H9 (cell line): ENCODE measurements around the gene USP47. TPM values are rescaled to one million over a fixed set of nuclear protein-coding genes. Genes with fewer than 3 reads are reported as not detected.

Source experiments
- DNase-seq: peaks from one replicate; pipeline ENCODE4 v3.0.0-alpha.2; 2017
- H2AFZ ChIP-seq: one replicate; pipeline ENCODE4 v1.6.1; 2013; ENCODE audit warnings: mild to moderate bottlenecking, low read length, control low read depth, moderate library complexity
- H2AK5ac ChIP-seq: 2 replicates; pipeline ENCODE4 v1.6.1; 2013; ENCODE audit warnings: low read length, control low read depth, mixed read lengths; ENCODE audit not compliant: insufficient read length
- H2BK120ac ChIP-seq: one replicate; pipeline ENCODE4 v1.6.1; 2013; ENCODE audit warnings: low read depth, mild to moderate bottlenecking, low read length, control low read depth, inconsistent platforms; ENCODE audit not compliant: poor library complexity, severe bottlenecking
- H2BK12ac ChIP-seq: 2 replicates; pipeline ENCODE4 v1.6.1; 2013; ENCODE audit warnings: low read length, control low read depth, mixed read lengths, low read depth; ENCODE audit not compliant: insufficient read length
- H2BK15ac ChIP-seq: 2 replicates; pipeline ENCODE4 v1.6.1; 2013; ENCODE audit warnings: low read depth, low read length, control low read depth
- H2BK20ac ChIP-seq: one replicate; pipeline ENCODE4 v1.6.1; 2013; ENCODE audit warnings: low read depth, mild to moderate bottlenecking, low read length, control low read depth, inconsistent platforms; ENCODE audit not compliant: poor library complexity, severe bottlenecking
- H2BK5ac ChIP-seq: 2 replicates; pipeline ENCODE4 v1.6.1; 2013; ENCODE audit warnings: low read length, control low read depth, mixed read lengths; ENCODE audit not compliant: insufficient read length
- H3K14ac ChIP-seq: 2 replicates; pipeline ENCODE4 v1.6.1; 2013; ENCODE audit warnings: low read length, control low read depth; ENCODE audit not compliant: insufficient read depth
- H3K18ac ChIP-seq: 2 replicates; pipeline ENCODE4 v1.6.1; 2013; ENCODE audit warnings: low read depth, mild to moderate bottlenecking, mixed read lengths, low read length, control low read depth; ENCODE audit not compliant: insufficient read length
- H3K23ac ChIP-seq: 2 replicates; pipeline ENCODE4 v1.6.1; 2013; ENCODE audit warnings: low read length, control low read depth, mixed read lengths, low read depth; ENCODE audit not compliant: insufficient read length
- H3K23me2 ChIP-seq: 2 replicates; pipeline ENCODE4 v1.6.1; 2013; ENCODE audit warnings: low read depth, mild to moderate bottlenecking, mixed read lengths, low read length, control low read depth; ENCODE audit not compliant: insufficient read length, poor library complexity, severe bottlenecking
- H3K27ac ChIP-seq: 2 replicates; pipeline ENCODE4 v1.5.1; 2013; ENCODE audit warnings: low read length, control low read depth, mixed read lengths, low read depth; ENCODE audit not compliant: insufficient read length
- H3K27me3 ChIP-seq: 2 replicates; pipeline ENCODE4 v1.6.1; 2013; ENCODE audit warnings: low read length, control low read depth, inconsistent platforms; ENCODE audit not compliant: insufficient read depth
- H3K4ac ChIP-seq: 2 replicates; pipeline ENCODE4 v1.6.1; 2013; ENCODE audit warnings: low read depth, mild to moderate bottlenecking, control low read depth, inconsistent platforms, low read length, moderate library complexity
- H3K4me1 ChIP-seq: 2 replicates; pipeline ENCODE4 v1.6.1; 2013; ENCODE audit warnings: low read length, control low read depth, inconsistent platforms; ENCODE audit not compliant: insufficient read depth
- H3K4me2 ChIP-seq: 2 replicates; pipeline ENCODE4 v1.6.1; 2013; ENCODE audit warnings: low read length, control low read depth, mixed read lengths; ENCODE audit not compliant: insufficient read length, insufficient read depth
- H3K56ac ChIP-seq: 2 replicates; pipeline ENCODE4 v1.6.1; 2013; ENCODE audit warnings: low read depth, mild to moderate bottlenecking, mixed read lengths, low read length, control low read depth; ENCODE audit not compliant: insufficient read length
- H3K79me1 ChIP-seq: 2 replicates; pipeline ENCODE4 v1.6.1; 2013; ENCODE audit warnings: low read depth, mild to moderate bottlenecking, moderate library complexity, low read length, control low read depth, inconsistent platforms; ENCODE audit not compliant: insufficient read depth, poor library complexity, severe bottlenecking
- H3K79me2 ChIP-seq: 2 replicates; pipeline ENCODE4 v1.6.1; 2013; ENCODE audit warnings: low read length, control low read depth, inconsistent platforms; ENCODE audit not compliant: insufficient read depth
- H3K9ac ChIP-seq: 2 replicates; pipeline ENCODE4 v1.6.1; 2013; ENCODE audit warnings: low read length, control low read depth, mixed read lengths; ENCODE audit not compliant: insufficient read length; ENCODE audit errors: extremely low read depth
- H3K9me3 ChIP-seq: one replicate; pipeline ENCODE4 v1.6.1; 2013; ENCODE audit warnings: low read depth, low read length, inconsistent platforms; ENCODE audit not compliant: control insufficient read depth
- H3T11ph ChIP-seq: one replicate; pipeline ENCODE4 v1.6.1; 2013; ENCODE audit warnings: mild to moderate bottlenecking, low read length, control low read depth, inconsistent platforms
- H4K20me1 ChIP-seq: one replicate; pipeline ENCODE4 v1.6.1; 2013; ENCODE audit not compliant: control insufficient read depth, insufficient read length, insufficient read depth
- H4K5ac ChIP-seq: 2 replicates; pipeline ENCODE4 v1.6.1; 2013; ENCODE audit warnings: low read depth, mild to moderate bottlenecking, mixed read lengths, low read length, control low read depth; ENCODE audit not compliant: insufficient read length
- H4K8ac ChIP-seq: replicated peaks from 2 replicates; pipeline ENCODE4 v1.6.1; 2013; ENCODE audit warnings: low read length, control low read depth, mixed read lengths, low read depth; ENCODE audit not compliant: insufficient read length
- H4K91ac ChIP-seq: 2 replicates; pipeline ENCODE4 v1.6.1; 2013; ENCODE audit warnings: low read depth, mild to moderate bottlenecking, moderate library complexity, mixed read lengths, low read length, control low read depth; ENCODE audit not compliant: insufficient read length
- H3K27ac Mint-ChIP-seq, 3 experiments: 2 replicates in 2 of 3; 3 replicates in 1 of 3; pipeline ENCODE4 v1.8.0; 2020 to 2021; ENCODE audit warnings: mixed read lengths in 3 of 3, mild to moderate bottlenecking in 1 of 3, moderate library complexity in 1 of 3
- H3K27me3 Mint-ChIP-seq: 2 replicates; pipeline ENCODE4 v1.8.0; 2021; ENCODE audit warnings: low read depth, mild to moderate bottlenecking, moderate library complexity, mixed read lengths
- H3K36me3 Mint-ChIP-seq, 3 experiments: 2 replicates in 2 of 3; 3 replicates in 1 of 3; pipeline ENCODE4 v1.8.0; 2020 to 2021; ENCODE audit warnings: low read depth in 3 of 3, mixed read lengths in 3 of 3; ENCODE audit not compliant: insufficient read depth in 1 of 3
- H3K4me1 Mint-ChIP-seq, 2 experiments: 2 replicates each; pipeline ENCODE4 v1.8.0; 2020; ENCODE audit warnings: mixed read lengths in 2 of 2
- H3K4me3 Mint-ChIP-seq, 2 experiments: 2 replicates in 1 of 2; 3 replicates in 1 of 2; pipeline ENCODE4 v1.8.0; 2020 to 2021; ENCODE audit warnings: mild to moderate bottlenecking in 2 of 2, mixed read lengths in 2 of 2, moderate library complexity in 1 of 2
- H3K9me3 Mint-ChIP-seq, 2 experiments: 2 replicates in 1 of 2; 3 replicates in 1 of 2; pipeline ENCODE4 v1.8.0; 2020; ENCODE audit warnings: mild to moderate bottlenecking in 2 of 2, mixed read lengths in 2 of 2, moderate library complexity in 1 of 2
- total RNA-seq: library from RNA; stranded (reverse); gene quantifications from 2 replicates; pipeline ENCODE4 v1.2.1, GENCODE V29; 2021
- TF ChIP-seq, protein P1 (sequence below): fragments of 200-600 bp; sonication (generic); conservative IDR thresholded peaks from 3 replicates; pipeline ENCODE4 v1.8.0; 2021; ENCODE audit warnings: antibody characterized with exemption, mild to moderate bottlenecking

Gene USP47
- total RNA-seq, 1 experiment from 2014 or later = 26.7 TPM

DNA sequence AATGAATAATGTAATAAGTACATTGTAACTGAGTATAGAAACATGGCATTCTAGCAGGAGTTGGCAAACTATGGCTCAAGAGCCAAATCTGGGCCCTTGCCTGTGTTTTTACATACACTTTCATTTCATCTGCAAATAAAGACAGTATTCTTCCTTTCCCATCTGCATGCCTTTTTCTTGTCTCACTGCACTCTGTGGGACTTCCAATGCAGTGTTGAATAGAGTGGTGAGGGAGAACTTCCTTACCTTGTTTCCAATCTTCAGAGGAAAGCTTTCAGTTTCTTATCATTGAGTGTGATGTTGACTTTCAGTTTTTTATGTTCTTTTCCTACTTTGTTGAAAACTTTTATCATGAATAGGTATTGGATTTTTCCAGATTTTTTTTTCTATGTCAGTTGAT is 82.1 kb downstream of the USP47 start:
- DNase-seq = no peak
- H3K23ac ChIP-seq = no peak overlapping the region
- H3K56ac ChIP-seq = no peak overlapping the region
- no peaks in the 10 kb centered on the region for H3K23me2 ChIP-seq
- H3K9me3 ChIP-seq = no peaks in the 10 kb centered on the region
- no peak overlapping the region for H3K14ac ChIP-seq
- H4K20me1 ChIP-seq = no peaks in the 10 kb centered on the region
- no peak overlapping the region for H3K9ac ChIP-seq
- no peak overlapping the region for H4K91ac ChIP-seq
- no peak overlapping the region for H4K8ac ChIP-seq
- H3K4me1 Mint-ChIP-seq = peaks cover 10 to 12% of the 10 kb centered on the region in 2 experiments
- no peak overlapping the region for H2BK20ac ChIP-seq
- H2AFZ ChIP-seq = no peak overlapping the region
- H3T11ph ChIP-seq = no peak overlapping the region
- H4K5ac ChIP-seq = no peak overlapping the region
- no peak overlapping the region for H3K4me3 Mint-ChIP-seq
- no peak overlapping the region for H2BK15ac ChIP-seq
- no peaks in the 10 kb centered on the region for H3K79me2 ChIP-seq
- H3K4me2 ChIP-seq = no peak overlapping the region
- no peak overlapping the region for H2BK120ac ChIP-seq
- H3K27ac ChIP-seq = no peak overlapping the region
- H3K27me3 ChIP-seq = no peaks in the 10 kb centered on the region
- H3K27ac Mint-ChIP-seq = no peak overlapping the region
- H3K79me1 ChIP-seq = no peaks in the 10 kb centered on the region
- H3K27me3 Mint-ChIP-seq = no peaks in the 10 kb centered on the region
- H3K4me1 ChIP-seq = no peaks in the 10 kb centered on the region
- H2BK5ac ChIP-seq = no peak overlapping the region
- no peak overlapping the region for H3K18ac ChIP-seq
- H3K36me3 Mint-ChIP-seq = peaks cover 25 to 36% (median 36%) of the 10 kb centered on the region in 3 experiments
- TF ChIP-seq, protein P1, sequence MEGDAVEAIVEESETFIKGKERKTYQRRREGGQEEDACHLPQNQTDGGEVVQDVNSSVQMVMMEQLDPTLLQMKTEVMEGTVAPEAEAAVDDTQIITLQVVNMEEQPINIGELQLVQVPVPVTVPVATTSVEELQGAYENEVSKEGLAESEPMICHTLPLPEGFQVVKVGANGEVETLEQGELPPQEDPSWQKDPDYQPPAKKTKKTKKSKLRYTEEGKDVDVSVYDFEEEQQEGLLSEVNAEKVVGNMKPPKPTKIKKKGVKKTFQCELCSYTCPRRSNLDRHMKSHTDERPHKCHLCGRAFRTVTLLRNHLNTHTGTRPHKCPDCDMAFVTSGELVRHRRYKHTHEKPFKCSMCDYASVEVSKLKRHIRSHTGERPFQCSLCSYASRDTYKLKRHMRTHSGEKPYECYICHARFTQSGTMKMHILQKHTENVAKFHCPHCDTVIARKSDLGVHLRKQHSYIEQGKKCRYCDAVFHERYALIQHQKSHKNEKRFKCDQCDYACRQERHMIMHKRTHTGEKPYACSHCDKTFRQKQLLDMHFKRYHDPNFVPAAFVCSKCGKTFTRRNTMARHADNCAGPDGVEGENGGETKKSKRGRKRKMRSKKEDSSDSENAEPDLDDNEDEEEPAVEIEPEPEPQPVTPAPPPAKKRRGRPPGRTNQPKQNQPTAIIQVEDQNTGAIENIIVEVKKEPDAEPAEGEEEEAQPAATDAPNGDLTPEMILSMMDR = no peak
- H3K9me3 Mint-ChIP-seq = peaks cover 0 to 7% of the 10 kb centered on the region in 2 experiments; a peak in 2 of 5 replicates
- no peak overlapping the region for H2BK12ac ChIP-seq
- H2AK5ac ChIP-seq = no peak overlapping the region
- no peak overlapping the region for H3K4ac ChIP-seq
